ENCODE measurements around the gene NOL12.
A peak's percentile ranks its signal among the peaks of the same experiment; 100 is the strongest.

NOL12 gene

DNA sequence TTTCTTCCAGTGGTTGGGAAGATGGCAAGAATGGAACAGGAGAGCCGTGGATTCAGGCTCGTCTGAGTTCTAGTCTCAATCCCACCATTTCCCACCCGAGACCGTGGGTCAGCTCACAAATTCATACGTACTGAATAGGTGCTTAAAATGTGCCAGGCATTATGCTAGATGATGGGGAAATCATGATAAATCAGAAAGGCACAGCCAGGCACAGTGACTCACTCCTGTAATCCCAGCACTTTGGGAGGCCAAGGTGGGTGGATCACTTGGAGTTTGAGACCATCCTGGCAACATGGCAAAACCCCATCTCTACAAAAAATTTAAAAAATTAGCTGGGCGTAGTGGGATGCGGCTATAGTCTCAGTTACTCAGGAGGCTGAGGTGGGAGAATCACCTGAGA is 17.8 kb downstream of the NOL12 start:
- DNase-seq (ENCODE audit: low spot score) = no peak
- TF ChIP-seq, protein P1, sequence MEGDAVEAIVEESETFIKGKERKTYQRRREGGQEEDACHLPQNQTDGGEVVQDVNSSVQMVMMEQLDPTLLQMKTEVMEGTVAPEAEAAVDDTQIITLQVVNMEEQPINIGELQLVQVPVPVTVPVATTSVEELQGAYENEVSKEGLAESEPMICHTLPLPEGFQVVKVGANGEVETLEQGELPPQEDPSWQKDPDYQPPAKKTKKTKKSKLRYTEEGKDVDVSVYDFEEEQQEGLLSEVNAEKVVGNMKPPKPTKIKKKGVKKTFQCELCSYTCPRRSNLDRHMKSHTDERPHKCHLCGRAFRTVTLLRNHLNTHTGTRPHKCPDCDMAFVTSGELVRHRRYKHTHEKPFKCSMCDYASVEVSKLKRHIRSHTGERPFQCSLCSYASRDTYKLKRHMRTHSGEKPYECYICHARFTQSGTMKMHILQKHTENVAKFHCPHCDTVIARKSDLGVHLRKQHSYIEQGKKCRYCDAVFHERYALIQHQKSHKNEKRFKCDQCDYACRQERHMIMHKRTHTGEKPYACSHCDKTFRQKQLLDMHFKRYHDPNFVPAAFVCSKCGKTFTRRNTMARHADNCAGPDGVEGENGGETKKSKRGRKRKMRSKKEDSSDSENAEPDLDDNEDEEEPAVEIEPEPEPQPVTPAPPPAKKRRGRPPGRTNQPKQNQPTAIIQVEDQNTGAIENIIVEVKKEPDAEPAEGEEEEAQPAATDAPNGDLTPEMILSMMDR (IDR thresholded peaks at IDR 0.05; ENCODE audit: extremely low read depth, missing control alignments) = no peak

DNA sequence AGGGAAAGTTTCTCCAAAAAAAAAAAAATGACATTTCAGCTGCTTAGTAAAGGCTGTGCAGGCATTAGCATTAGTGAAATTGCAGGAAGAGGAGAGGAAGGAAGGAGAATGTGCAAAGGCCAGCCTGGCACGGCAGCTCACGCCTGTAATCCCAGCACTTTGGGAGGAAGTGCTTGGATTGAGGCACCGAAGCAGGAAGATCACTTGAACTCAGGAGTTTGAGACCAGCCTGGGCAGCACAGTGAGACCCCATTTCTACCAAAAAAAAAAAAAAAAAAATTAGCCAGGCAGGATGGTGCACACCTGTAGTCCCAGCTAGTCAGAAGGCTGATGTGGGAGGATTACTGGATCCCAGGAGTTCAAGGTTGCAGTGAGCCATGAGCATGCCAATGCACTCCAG is 18.5 kb downstream of the NOL12 start:
- no peak for DNase-seq (ENCODE audit: low spot score)
- TF ChIP-seq, protein P1 (IDR thresholded peaks at IDR 0.05; ENCODE audit: extremely low read depth, missing control alignments) = no peak

DNA sequence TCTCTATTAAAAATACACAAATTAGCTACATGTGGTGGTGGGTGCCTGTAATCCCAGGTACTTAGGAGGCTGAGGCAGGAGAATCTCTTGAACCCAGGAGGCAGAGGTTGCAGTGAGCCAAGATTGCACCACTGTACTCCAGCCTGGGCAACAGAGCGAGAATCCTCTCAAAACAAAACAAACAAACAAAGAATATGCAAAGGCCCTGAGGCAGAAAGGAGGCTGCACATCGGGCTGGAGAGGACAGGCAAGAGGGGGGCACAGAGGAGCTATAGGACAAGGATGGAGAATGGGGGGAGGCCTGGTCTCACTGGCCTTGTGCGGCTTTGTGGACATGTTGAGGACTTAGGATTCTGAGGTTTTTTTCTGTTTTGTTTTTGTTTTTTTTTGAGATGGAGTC is 19.1 kb downstream of the NOL12 start:
- TF ChIP-seq, protein P1 (IDR thresholded peaks at IDR 0.05; ENCODE audit: extremely low read depth, missing control alignments) = no peak
- no peak for DNase-seq (ENCODE audit: low spot score)

DNA sequence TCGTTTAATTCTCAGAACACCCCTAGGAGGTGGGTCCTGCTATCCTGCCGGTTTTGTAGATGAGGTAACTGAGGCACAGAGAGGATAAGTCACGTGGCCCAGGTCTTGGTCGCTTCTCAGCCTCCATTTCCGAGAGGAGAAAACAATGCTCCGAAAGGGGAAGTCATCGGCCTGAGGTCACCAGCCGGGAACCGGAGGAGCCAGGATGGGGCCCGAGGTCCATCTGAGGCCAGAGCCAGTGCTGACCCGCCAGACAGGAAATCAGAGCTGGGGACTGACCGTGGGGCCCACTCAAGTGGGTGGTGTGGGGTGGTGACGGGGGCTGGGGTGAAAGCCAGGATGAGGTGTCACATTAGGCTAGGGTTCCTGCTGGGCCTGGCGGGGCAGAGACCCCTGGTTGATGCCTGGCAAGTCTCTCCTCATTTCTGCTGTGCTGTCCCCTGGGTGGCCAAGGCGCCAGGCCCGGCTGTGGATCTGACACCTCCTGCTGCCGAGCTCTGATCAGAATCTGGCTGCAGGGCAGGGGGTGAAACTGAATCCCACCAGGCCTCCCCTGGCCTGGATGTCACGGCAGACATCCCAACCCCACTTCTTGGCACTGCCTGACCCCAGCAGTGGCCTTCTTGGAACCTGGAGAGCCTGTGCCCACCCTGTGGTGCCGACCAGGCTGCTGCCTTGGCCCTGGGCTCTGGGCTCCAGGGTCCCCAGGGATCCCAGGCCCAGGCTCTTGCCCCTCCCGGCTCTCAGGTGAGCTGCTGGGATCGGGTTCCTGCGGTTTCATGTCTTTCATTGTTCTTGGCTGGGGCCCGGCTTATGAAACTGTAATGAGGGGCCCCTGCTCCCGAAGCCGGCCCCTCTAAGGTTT is 22.7 kb downstream of the NOL12 start:
- TF ChIP-seq, protein P1 (IDR thresholded peaks at IDR 0.05; ENCODE audit: extremely low read depth, missing control alignments) = no peak
- DNase-seq (ENCODE audit: low spot score) = no peak

DNA sequence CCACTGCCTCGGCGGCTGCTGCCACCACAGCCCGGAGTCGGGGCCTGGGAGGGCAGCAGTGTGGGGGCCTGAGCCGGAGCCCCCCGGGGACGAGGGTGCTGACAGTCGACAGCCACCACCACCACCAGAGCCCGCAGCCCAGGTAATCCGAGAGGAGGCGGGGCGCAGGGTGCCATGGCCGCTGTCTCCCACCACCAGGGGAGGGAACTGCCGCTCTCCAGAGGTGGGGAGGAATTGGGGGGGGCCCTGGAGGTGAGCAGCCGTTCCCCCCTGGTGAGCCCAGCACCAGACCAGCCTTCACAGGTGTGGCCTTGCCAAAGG is 23.3 kb downstream of the NOL12 start:
- no peak for DNase-seq (ENCODE audit: low spot score)
- TF ChIP-seq, protein P1 (IDR thresholded peaks at IDR 0.05; ENCODE audit: extremely low read depth, missing control alignments) = no peak

DNA sequence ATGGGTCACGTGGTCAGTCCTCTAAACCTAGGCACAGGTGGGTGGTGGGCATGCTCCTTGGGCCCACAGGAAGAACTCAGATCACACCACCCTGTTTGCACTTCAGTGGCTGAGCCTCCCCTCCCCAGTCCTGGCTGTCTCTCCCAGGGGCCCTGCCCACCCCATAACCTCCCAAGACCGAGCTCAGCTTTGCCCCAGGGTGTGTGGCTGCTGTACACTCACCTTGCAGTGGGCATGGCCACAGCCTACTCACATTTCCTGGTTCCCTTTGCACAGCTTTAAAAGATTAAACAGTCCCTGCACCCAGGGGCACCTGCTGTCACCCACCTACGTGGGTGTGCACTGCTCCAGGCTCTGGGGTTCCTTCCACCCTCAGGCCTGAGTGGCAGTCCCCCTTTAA is 24.5 kb downstream of the NOL12 start:
- TF ChIP-seq, protein P1 (IDR thresholded peaks at IDR 0.05; ENCODE audit: extremely low read depth, missing control alignments) = no peak

DNA sequence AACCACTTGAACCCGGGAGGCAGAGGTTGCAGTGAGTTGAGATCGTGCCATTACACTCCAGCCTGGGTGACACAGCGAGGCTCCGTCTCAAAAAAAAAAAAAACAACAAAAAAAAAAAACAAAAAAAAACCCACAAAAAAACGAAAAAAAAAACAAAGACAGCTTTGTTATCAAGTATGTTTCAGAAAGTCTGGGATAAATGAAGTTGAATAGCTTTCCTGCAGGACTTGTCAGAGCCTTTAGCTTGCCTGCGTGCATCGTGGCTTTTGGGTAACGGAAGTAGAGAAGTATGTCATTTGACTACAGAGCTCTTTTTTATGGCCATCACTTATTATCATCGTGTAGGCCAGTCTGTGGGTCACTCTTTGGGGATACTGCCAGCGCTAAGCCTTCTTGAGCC is 25.3 kb downstream of the NOL12 start:
- TF ChIP-seq, protein P1 (IDR thresholded peaks at IDR 0.05; ENCODE audit: extremely low read depth, missing control alignments) = no peak
- no peak for DNase-seq (ENCODE audit: low spot score)

More for the DNA sequence above, 24.5 kb downstream of the NOL12 start:
- DNase-seq (ENCODE audit: low spot score) = peak; percentile 14
